GM19452 (cell line): ENCODE data around the gene CGREF1.

Experiments used
- ATAC-seq: cut with Tn5 transposase; IDR thresholded peaks from one replicate; pipeline ENCODE4 v1.9.1; 2021; ENCODE audit not compliant: unreplicated experiment

Gene CGREF1

GRCh38 chr2:27051902-27052645, 66.9 kb downstream of the CGREF1 start:
- peak; percentile 1 for ATAC-seq

GRCh38 chr2:27050996-27051901, 67.7 kb downstream of the CGREF1 start, which contains the start of gene AGBL5:
Gene AGBL5 (plus strand): TSS chr2:27051668. CDS start chr2:27052959, 1,291 bp downstream.
- peak; percentile 69 for ATAC-seq
